Lung (tissue), 12 donors: ENCODE data around the gene QPRT. TPM values are rescaled to one million over a fixed set of nuclear protein-coding genes. Genes with fewer than 3 reads are reported as not detected.
"Not testable (repeated sequence)": the region's sequence is repeated elsewhere in the genome, so short reads cannot be mapped to it uniquely, and the experiment has no call there.

Source experiments
- ATAC-seq: fragments of 200-7000 bp; cut with Tn5 transposase; one replicate; pipeline ENCODE4 v1.9.1; 2020; ENCODE audit warnings: moderate number of reproducible peaks; ENCODE audit not compliant: insufficient read depth, low FRiP score
- DNase-seq, 3 donors: peaks; one replicate each; pipeline ENCODE4 v3.0.0-alpha.2; 2013 to 2017
- H3K27ac ChIP-seq, 2 donors: one replicate each; pipeline ENCODE4 v1.5.1; 2013; ENCODE audit warnings: mild to moderate bottlenecking in 2 of 2, moderate library complexity in 2 of 2, control low read depth in 1 of 2, inconsistent platforms in 1 of 2, low read depth in 1 of 2, low read length in 1 of 2
- H3K27me3 ChIP-seq, 3 donors: one replicate each; pipeline ENCODE4 v1.5.1; 2013; ENCODE audit warnings: low read length in 2 of 3; ENCODE audit not compliant: control insufficient read depth in 3 of 3, insufficient read depth in 3 of 3
- H3K36me3 ChIP-seq, 4 donors: one replicate each; pipeline ENCODE4 v1.5.1; 2013; ENCODE audit warnings: low read length in 4 of 4, mild to moderate bottlenecking in 1 of 4, moderate library complexity in 1 of 4; ENCODE audit not compliant: control insufficient read depth in 4 of 4, insufficient read depth in 4 of 4
- H3K4me1 ChIP-seq, 5 donors: one replicate each; pipeline ENCODE4 v1.5.1; 2013; ENCODE audit warnings: low read length in 5 of 5, mild to moderate bottlenecking in 2 of 5, moderate library complexity in 1 of 5; ENCODE audit not compliant: control insufficient read depth in 5 of 5, insufficient read depth in 5 of 5
- H3K4me3 ChIP-seq: one replicate; pipeline ENCODE4 v1.5.1; 2013; ENCODE audit warnings: mild to moderate bottlenecking, control low read depth, moderate library complexity
- H3K9ac ChIP-seq, 2 donors: one replicate each; pipeline ENCODE4 v1.5.1; 2013; ENCODE audit warnings: low read length in 2 of 2, control low read depth in 1 of 2; ENCODE audit not compliant: insufficient read depth in 1 of 2
- H3K9me3 ChIP-seq, 4 donors: one replicate each; pipeline ENCODE4 v1.5.1; 2013; ENCODE audit warnings: low read length in 3 of 4, mild to moderate bottlenecking in 1 of 4, moderate library complexity in 1 of 4; ENCODE audit not compliant: control insufficient read depth in 4 of 4, insufficient read depth in 3 of 4
- CTCF ChIP-seq: IDR thresholded peaks from 2 replicates; pipeline ENCODE4 v1.5.1; 2012; ENCODE audit warnings: mild to moderate bottlenecking; ENCODE audit errors: control extremely low read depth, extremely low read depth
- WGBS, 2 donors: extraction: QIAGEN DNeasy Blood & Tissue Kit; methylation state at CpG; one replicate each; pipeline ENCODE4 v1.1.7; 2013; 5-methylcytosine and 5-hydroxymethylcytosine counted together
- polyA plus RNA-seq, 2 donors: library from polyadenylated mRNA; stranded (reverse); fragments of 200-250 nt; gene quantifications; one replicate each; pipeline ENCODE4 v1.2.1, GENCODE V29; 2013
- total RNA-seq, 2 donors: library from RNA; depleted of rRNA in 1 of 2; stranded (reverse); fragments of >200 nt in 1 of 2; gene quantifications; one replicate each; pipeline ENCODE4 v1.2.1, GENCODE V29; 2014 to 2021
- donor health status: control.
- donor health status: control.
- donor health status: Bipolar disorder and iron deficiency.
- donor health status: healthy.
- donor health status: DM: yes; HTN: yes; CAD: no.

The QPRT gene
- total and polyA plus RNA-seq, 4 donors: 8.7 to 23.1 (median 15.8) TPM

DNA sequence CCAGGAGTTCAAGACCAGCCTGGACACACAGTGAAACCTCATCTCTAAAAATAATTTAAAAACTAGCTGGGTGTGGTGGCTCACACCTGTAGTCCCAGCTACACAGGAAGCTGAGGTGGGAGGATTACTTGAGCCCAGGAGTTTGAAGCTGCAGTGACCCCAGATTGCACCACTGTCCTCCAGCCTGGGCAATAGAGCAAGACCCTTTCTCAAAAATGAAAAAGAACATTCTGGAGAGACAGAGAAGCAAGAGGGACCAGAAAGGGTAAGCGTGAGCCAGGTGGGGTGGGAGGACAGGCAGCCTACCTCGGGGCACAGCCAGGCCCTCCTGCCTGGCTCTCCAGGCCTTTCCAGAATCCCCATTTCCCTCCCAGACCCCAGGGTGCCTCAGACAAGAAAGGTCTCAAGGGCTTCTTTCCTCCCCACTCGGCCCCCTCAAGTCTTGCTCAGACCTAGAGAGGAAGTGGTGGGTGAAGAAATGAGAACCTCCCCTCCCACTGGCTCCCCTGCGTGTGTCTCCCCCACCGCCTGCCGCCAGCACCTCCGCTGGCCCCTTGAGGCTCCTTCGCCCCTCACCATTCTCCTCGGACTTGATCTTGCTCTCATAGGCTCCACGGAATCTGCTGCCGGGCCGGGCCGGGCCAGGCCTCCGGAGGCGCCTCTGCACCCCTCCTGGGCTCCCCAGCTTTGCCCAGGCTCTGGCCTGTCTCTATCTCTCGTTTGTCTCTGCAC lies 66.3 kb downstream of the QPRT start:
- Histone ChIP-seq H3K27ac (peak overlapping the region in 1 of 2 donors; percentile 7), H3K36me3 (no peaks in the 10 kb centered on the region), H3K9me3 (no peaks in the 10 kb centered on the region), H3K9ac (no peak overlapping the region), H3K4me3 (no peak overlapping the region), H3K4me1 (no peaks in the 10 kb centered on the region), H3K27me3 (no peaks in the 10 kb centered on the region)
- DNase-seq (no peak), ATAC-seq (no peak)
- no peak for TF ChIP-seq CTCF
- 35 to 51% methylated on average over 15 to 16 of the region's 16 CpGs for WGBS, 2 donors

GRCh38 chr16:29745853-29746345 lies 66.9 kb downstream of the QPRT start, which contains the start of gene C16orf54:
TSS of gene C16orf54 (minus strand) at chr16:29745990. CDS start at chr16:29744951, 1,039 bp downstream.
- H3K27me3 ChIP-seq: no peaks in the 10 kb centered on the region
- no peaks in the 10 kb centered on the region for H3K36me3 ChIP-seq
- H3K27ac ChIP-seq: peak within 1 kb of the TSS in 1 of 2 donors; percentile 7
- H3K4me3 ChIP-seq: no peak within 1 kb of the TSS
- DNase-seq (peak; percentile 4 to 25 (median 16)), ATAC-seq (peak; percentile 83)
- H3K4me1 ChIP-seq: no peaks in the 10 kb centered on the region
- no peaks in the 10 kb centered on the region for H3K9me3 ChIP-seq
- no peak for TF ChIP-seq CTCF
- H3K9ac ChIP-seq: no peak within 1 kb of the TSS
- 16 to 56% methylated on average over 12 of the region's 12 CpGs for WGBS, 2 donors

DNA sequence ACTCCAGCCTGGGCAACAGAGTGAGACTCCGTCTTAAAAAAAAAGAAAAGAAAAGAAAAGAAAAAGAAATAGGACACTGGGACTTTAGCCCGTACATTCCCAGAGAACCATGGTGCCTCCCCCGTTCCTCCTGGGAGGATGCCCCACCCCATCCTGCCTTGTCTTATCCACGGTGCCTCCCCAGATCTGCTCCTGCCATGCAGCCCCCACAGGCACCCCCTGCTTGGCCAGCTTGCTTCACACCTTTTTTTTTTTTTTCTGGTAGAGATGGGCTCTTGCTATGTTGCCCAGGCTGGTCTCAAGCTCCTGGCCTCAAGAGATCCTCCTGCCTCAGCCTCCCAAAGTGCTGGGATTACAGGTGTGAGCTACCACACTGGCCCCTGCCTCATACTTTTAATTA lies 67.5 kb downstream of the QPRT start:
- H3K9me3 ChIP-seq: not testable (repeated sequence)

More for the DNA sequence above, 67.5 kb downstream of the QPRT start:
- not testable (repeated sequence) for DNase-seq, H3K27me3 ChIP-seq, H3K4me3 ChIP-seq, H3K9ac ChIP-seq, H3K4me1 ChIP-seq, H3K36me3 ChIP-seq, ATAC-seq, H3K27ac ChIP-seq
- WGBS, 2 donors: 32 to 60% methylated on average over 4 of the region's 4 CpGs

Other genes starting within 250 kb of the QPRT start
- 10 to 100 TPM in 1 of 2 donors, 1 to 10 TPM in 1; 6.3 to 27.6 TPM for gene BOLA2, start 224.8 kb upstream of the QPRT start, total RNA-seq
- 10 to 100 TPM; 25.0 to 25.5 TPM for gene BOLA2, start 224.8 kb upstream of the QPRT start, polyA plus RNA-seq
- 10 to 100 TPM in 1 of 2 donors, 1 to 10 TPM in 1; 3.5 to 14.5 TPM for gene SLX1B, start 224.6 kb upstream of the QPRT start, total RNA-seq
- gene SLX1B, start 224.6 kb upstream of the QPRT start, polyA plus RNA-seq: 10 to 100 TPM; 21.1 to 43.5 TPM
- gene SULT1A4, start 219.3 kb upstream of the QPRT start, total RNA-seq: 10 to 100 TPM in 1 of 2 donors, 1 to 10 TPM in 1; 10.0 to 10.2 TPM
- gene SULT1A4, start 219.3 kb upstream of the QPRT start, polyA plus RNA-seq: 10 to 100 TPM in 1 of 2 donors, 1 to 10 TPM in 1; 9.5 to 34.3 TPM
- gene NPIPB12, start 172.8 kb upstream of the QPRT start, total RNA-seq: 10 to 100 TPM; 74.4 to 76.4 TPM
- 10 to 100 TPM; 25.3 to 54.8 TPM for gene NPIPB12, start 172.8 kb upstream of the QPRT start, polyA plus RNA-seq
- gene SPN, start 15.9 kb upstream of the QPRT start, total RNA-seq: 10 to 100 TPM in 1 of 2 donors, 1 to 10 TPM in 1; 5.8 to 52.5 TPM
- 10 to 100 TPM; 10.5 to 14.4 TPM for gene SPN, start 15.9 kb upstream of the QPRT start, polyA plus RNA-seq
- gene C16orf54, start 66.8 kb downstream of the QPRT start, total RNA-seq: 1 to 10 TPM; 3.1 to 9.1 TPM
- 1 to 10 TPM; 2.8 to 6.0 TPM for gene C16orf54, start 66.8 kb downstream of the QPRT start, polyA plus RNA-seq
- gene ZG16, start 99.1 kb downstream of the QPRT start, total RNA-seq: under 1 TPM in 1 of 2 donors, not detected in 1; 0.06 TPM
- under 1 TPM; 0.01 to 0.04 TPM for gene ZG16, start 99.1 kb downstream of the QPRT start, polyA plus RNA-seq
- 10 to 100 TPM; 24.3 to 27.6 TPM for gene KIF22, start 111.6 kb downstream of the QPRT start, total RNA-seq
- gene KIF22, start 111.6 kb downstream of the QPRT start, polyA plus RNA-seq: 10 to 100 TPM; 22.1 to 84.9 TPM
- 100 to 1,000 TPM in 1 of 2 donors, 10 to 100 TPM in 1; 94.9 to 159 TPM for gene MAZ, start 127.3 kb downstream of the QPRT start, total RNA-seq
- gene MAZ, start 127.3 kb downstream of the QPRT start, polyA plus RNA-seq: 100 to 1,000 TPM; 112 to 170 TPM
- gene PRRT2, start 133.0 kb downstream of the QPRT start, total RNA-seq: 1 to 10 TPM; 1.2 to 6.5 TPM
- gene PRRT2, start 133.0 kb downstream of the QPRT start, polyA plus RNA-seq: 1 to 10 TPM in 1 of 2 donors, under 1 TPM in 1; 0.49 to 1.8 TPM
- 10 to 100 TPM; 18.4 to 23.1 TPM for gene PAGR1, start 137.0 kb downstream of the QPRT start, total RNA-seq
- 10 to 100 TPM; 29.8 to 43.2 TPM for gene PAGR1, start 137.0 kb downstream of the QPRT start, polyA plus RNA-seq
- gene MVP, start 141.3 kb downstream of the QPRT start, total RNA-seq: 100 to 1,000 TPM; 150 to 322 TPM
- gene MVP, start 141.3 kb downstream of the QPRT start, polyA plus RNA-seq: 100 to 1,000 TPM; 239 to 267 TPM
- gene CDIPT, start 184.0 kb downstream of the QPRT start, total RNA-seq: 10 to 100 TPM; 66.9 to 71.7 TPM
- 100 to 1,000 TPM in 1 of 2 donors, 10 to 100 TPM in 1; 75.0 to 105 TPM for gene CDIPT, start 184.0 kb downstream of the QPRT start, polyA plus RNA-seq
- 10 to 100 TPM in 1 of 2 donors, 1 to 10 TPM in 1; 6.4 to 19.2 TPM for gene SEZ6L2, start 220.4 kb downstream of the QPRT start, total RNA-seq
- gene SEZ6L2, start 220.4 kb downstream of the QPRT start, polyA plus RNA-seq: 1 to 10 TPM; 4.6 to 5.8 TPM
- 1 to 10 TPM in 1 of 2 donors, under 1 TPM in 1; 0.34 to 4.3 TPM for gene ASPHD1, start 221.3 kb downstream of the QPRT start, total RNA-seq
- gene ASPHD1, start 221.3 kb downstream of the QPRT start, polyA plus RNA-seq: 1 to 10 TPM; 3.2 to 4.1 TPM
- gene KCTD13, start 247.0 kb downstream of the QPRT start, total RNA-seq: 10 to 100 TPM; 18.0 to 26.2 TPM
- gene KCTD13, start 247.0 kb downstream of the QPRT start, polyA plus RNA-seq: 10 to 100 TPM; 15.0 to 15.1 TPM